Stimulated activated CD4-positive, alpha-beta T cell treated with anti-CD3 and anti-CD28 coated beads, Interleukin-1b, Interleukin-23, amount 100 ng/mL, for 48 hours (primary cell): ENCODE data around the gene CANX.
"Not testable (repeated sequence)": the region's sequence is repeated elsewhere in the genome, so short reads cannot be mapped to it uniquely, and the experiment has no call there.

Experiments
- DNase-seq: peaks from one replicate; pipeline ENCODE4 v3.0.0-alpha.2; 2020

CANX gene

DNA sequence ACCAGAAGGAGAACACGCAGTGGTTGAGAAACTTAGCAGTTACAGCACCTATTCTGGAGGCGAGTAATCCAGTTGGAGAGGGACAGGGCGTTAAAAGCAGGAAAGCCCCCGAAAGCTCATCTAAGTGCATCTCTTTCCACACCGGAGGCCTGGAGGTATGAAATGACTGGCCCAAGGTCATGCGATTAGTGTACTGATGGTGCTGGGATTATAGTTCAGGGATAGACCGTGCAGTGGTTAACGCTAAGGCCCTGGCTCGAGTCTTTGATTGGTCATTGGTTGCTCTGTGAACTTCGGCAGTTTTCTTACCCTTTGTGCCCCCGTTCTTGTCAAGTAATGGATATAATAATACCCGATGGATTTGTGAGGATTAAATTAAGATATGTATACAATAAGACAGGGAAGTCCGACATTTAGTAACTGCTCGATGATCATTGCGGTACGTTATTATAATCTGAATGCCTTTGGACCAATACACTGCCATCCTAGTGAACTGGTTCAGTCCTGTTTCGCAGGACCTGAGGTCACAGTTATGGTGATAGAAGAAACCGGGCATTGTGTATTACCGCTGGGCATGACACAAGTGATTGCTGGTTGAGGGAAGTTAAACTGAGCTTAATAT lies 960 bp downstream of the CANX start:
- peak; percentile 67 for DNase-seq

DNA sequence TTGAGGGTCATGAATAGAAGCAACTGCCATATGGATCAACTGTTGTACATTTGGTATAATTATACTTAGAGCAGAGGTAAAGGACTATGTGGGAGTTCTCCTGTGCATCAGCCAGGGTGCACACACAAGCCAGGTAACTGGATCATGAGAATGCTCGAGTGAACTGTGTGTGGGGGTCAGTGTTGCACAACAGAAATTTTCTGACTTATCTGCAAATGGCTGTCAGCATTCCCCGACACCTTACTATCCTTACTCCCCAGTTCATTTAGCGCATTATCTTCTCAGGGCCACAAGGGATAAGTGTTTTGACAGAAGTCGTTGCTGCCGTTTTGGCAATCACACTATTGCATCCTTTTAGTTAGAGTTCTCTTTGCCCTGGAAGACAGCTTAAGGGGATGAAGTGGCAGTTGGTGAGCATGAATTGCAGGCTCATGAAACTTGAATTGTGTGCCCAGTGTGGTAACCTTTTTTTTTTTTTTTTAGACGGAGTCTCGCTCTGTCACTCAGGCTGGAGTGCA lies 1.7 kb downstream of the CANX start:
- no peak for DNase-seq

- no peak for DNase-seq
Measured at GRCh38 chr5:179716286-179716685, 17.5 kb downstream of the CANX start.

DNA sequence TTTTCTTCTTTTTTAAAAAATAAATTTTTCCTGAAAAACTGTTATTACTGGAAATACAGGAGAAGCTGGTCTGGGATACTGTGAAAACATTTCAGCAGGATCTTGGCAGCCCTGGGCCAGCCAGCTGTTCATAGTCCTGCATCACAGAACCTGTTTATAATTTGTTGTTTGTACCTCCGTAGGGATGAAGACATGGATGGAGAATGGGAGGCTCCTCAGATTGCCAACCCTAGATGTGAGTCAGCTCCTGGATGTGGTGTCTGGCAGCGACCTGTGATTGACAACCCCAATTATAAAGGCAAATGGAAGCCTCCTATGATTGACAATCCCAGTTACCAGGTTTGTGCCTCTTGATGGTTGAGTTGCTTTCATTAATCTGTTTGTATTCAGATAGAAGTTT lies 21.5 kb downstream of the CANX start:
- DNase-seq = no peak

GRCh38 chr5:179724163-179724562 lies 25.4 kb downstream of the CANX start:
- DNase-seq = no peak

DNA sequence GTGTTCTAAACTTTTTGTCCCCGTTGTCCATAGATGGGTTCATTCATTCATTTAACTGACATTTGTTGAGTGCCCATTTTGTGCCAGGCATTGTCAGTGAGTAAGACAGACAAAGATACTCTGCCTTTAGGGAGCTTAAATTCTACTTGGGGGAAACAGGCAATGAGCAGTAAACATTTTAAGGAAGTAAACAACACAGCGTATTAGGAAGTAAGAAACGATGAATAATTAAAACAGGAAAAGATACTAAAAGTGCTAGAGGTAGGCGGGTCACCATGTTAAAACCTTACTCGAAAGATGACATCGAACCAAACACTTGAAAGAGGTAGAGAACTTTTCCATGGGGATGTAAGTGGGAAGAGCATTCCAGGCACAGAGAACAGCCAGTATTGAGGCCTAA lies 28.3 kb downstream of the CANX start:
- no peak for DNase-seq

DNA sequence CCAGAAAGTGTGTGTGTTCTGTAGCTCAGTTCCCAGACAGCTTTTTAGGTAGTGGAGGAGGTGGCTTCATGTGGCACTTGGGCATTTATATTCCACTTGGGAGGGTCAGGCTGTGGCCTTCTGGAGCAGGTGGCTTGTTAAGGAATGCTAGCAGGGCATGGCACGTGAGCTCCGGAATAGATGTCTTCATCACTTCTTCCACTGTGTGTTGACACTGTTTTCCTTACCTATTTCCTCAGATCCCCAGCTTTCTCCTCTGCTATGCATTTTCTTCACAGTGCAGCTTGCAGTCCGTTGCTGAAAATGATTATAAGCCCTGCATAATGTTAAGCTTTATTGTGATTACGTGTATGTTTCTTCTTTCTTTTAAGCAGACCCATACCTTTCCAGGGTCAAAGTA lies 30.5 kb downstream of the CANX start:
- no peak for DNase-seq

DNA sequence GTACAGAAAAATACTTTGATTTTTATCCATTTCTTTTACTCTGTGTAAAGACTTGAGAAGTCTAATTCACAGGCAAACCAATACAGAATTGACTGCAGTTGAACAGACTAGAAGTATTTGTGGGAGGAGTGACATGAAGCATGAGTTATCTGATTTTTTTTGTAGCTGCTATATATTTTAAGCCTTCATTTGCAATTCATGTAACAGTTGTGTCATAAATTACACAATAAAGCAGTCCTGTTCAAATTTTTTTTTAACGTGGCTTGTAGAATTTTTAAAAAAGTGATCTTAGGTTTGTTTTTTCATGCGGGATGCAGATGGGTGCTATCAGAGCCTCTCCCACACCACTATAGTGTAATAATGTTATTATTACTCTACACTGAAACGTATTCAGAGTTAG lies 31.0 kb downstream of the CANX start:
- no peak for DNase-seq

- no peak for DNase-seq
Measured at GRCh38 chr5:179730356-179730755, 31.6 kb downstream of the CANX start.

- no peak for DNase-seq
Measured at GRCh38 chr5:179730852-179731251, 32.1 kb downstream of the CANX start.

GRCh38 chr5:179731791-179732411 lies 33.1 kb downstream of the CANX start:
- peak; percentile 28 for DNase-seq

DNA sequence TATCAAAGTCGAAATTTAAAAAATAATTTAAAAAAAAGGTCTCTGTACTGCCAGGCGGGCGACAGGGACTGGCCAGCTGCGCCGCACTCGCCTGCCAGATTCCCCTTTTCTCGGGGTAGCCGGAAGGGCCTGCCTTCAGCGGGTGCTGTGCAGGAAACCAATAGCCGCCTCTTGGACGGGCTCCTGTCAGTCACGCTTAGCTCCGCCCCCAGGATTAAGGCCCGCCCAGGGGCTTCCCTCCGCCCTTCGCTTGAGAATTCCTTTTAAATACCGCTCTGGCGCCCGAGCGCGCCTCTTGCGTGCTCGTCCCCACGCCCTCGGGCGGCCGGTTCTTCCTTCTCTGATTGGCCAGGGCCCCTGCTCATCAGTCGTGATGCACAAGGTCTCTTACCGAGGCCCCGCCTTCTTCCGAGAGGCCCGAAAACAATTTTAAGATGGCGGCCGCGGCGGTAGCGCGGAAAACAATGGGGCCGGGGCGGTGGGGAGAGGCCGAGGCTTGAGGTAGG lies 33.7 kb downstream of the CANX start, which contains the start of gene MAML1:
Gene MAML1, plus strand, starts transcription at position 411 of the 506 bp plus-strand sequence. CDS start 291 bp downstream, outside the sequence.
- DNase-seq = peak; percentile 99

DNA sequence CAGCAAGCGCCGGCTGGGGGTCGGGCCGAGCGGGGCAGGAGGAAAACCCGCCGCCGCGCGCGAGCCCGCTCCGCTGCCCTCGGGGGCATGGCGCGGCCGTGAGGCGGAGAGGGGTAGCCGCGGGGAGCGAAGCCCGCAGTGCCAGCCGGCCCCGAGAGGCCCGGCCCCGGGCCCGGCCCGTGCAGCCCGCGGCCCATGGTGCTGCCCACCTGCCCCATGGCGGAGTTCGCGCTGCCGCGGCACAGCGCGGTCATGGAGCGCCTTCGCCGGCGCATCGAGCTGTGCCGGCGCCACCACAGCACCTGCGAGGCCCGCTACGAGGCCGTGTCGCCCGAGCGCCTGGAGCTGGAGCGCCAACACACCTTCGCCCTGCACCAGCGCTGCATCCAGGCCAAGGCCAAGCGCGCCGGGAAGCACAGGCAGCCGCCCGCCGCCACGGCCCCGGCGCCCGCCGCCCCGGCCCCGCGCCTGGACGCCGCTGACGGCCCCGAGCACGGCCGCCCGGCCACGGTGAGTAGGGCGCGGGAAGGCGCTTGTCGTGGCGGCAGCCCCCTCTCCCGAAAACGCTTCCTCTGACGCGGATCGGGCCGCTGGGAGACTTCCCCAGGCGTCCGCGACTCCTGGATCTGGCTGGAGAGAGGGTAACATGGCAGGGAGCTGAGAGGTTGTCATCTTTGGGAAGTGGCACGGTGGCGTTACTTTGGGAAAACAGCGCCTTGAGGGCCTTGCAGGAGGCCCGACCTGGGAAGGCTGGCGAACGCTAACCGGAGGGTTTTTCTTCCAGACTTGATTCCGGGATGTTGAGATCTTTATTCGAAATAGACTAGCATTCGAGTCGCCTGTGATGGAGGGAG lies 34.4 kb downstream of the CANX start:
- peak; percentile 42 for DNase-seq

GRCh38 chr5:179733772-179734126 lies 35.0 kb downstream of the CANX start:
- no peak for DNase-seq

- no peak for DNase-seq
Measured at GRCh38 chr5:179734536-179735164, 35.9 kb downstream of the CANX start.

DNA sequence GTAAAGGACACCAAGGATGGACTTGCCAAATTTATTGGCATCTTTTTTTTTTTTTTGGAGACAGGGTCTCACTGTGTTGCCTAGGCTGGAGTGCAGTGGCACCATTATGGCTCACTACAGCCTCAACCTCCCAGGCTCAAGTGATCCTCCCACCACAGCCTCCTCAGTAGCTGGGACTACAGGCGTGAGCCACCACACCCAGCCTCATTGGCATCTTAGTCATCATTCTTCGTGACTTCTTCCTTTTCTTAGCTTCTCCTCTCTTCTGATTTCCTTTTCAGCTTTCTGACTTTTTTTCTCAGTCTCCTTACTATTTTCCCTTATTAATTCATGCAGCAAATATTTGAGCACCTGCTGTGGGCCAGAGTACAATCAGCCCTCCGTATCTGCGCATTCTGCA lies 40.0 kb downstream of the CANX start:
- no peak for DNase-seq

DNA sequence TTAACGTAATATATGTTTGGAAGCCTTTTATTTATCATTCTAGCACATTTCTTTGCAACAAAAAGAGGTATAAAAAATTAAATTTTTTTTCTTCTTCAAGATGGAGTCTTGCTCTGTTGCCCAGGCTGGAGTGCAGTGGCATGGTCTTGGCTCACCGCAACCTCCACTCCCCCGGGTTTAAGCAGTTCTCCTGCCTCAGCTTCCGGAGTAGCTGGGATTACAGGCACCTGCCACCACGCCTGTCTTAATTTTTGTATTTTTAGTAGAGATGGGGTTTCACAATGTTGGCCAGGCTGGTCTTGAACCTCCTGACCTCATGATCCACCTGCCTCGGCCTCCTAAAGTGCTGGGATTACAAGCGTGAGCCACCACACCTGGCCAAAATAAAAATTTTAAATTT lies 45.3 kb downstream of the CANX start:
- DNase-seq = not testable (repeated sequence)

GRCh38 chr5:179746872-179747271 lies 48.1 kb downstream of the CANX start:
- DNase-seq = no peak

- DNase-seq = no peak
Measured at GRCh38 chr5:179747811-179748210, 49.0 kb downstream of the CANX start.

DNA sequence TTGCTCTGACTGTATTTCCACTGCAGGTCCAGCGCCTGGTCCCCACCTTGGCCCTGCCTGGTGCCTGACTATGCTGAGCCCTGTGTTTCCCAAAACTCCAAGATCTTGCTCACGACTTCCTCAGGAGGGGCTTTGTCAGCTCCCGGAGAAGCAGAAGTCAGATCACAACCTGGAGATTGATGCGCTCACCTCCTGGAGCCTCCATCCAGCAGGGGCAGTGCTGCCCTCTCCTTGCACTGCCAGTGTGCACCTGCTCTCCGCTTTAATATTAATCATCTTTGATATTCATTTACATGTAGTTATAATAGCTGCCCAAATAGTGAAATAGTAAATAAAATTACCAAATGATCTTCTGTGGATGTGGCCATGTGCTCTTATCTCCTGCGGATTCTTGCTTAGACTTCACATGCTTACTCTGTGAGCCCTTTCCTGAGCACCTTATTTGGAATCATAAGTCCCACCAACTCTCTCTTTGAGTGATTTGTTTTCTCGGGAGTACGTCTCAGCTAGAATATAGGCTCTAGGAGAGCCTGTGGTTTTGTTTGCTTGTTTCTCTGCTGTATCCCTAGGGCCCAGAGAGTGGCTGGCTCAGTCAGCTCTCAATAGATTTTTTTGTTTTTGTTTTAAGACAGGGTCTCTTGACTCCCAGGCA lies 51.2 kb downstream of the CANX start:
- no peak for DNase-seq

DNA sequence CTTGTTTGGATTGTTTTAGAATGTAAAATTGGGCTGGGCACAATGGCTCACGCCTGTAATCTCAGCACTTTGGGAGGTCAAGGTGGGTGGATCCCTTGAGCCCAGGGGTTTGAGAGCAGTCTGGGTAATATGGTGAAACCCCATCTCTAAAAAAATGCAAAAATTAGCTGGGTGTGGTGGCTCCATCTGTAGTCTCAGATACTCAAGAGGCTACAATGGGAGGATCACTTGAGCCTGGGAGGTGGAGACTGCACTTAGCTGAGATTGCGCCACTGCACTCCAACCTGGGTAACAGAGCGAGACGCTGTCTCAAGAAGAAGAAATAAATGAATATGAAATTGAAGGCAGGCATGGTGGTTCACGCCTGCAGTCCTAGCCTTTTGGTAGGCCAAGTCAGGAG lies 55.2 kb downstream of the CANX start:
- no peak for DNase-seq

GRCh38 chr5:179755022-179755421 lies 56.3 kb downstream of the CANX start:
- DNase-seq = no peak

DNA sequence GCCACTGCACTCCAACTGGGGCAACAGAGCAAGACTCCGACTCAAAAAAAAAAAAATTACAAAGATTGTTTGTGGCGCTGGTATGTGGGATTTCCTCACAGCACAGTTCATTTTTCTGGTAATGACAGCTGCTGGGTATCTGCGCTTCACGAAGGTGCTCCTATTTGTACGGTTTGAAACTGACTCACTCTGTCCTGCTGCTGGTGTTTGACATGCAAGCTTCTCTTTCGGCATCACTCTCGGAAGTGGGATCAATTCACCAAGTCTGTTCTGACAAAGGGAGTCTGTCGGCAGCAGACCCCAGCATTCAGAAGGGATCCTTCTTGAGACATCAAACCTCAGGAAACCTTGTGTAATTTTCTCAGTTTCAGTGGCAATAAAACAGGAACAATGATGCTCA lies 60.2 kb downstream of the CANX start:
- DNase-seq = no peak
